ENCODE measurements around the gene SPATC1L. TPM values are rescaled to one million over a fixed set of nuclear protein-coding genes. Genes with fewer than 3 reads are reported as not detected.
A peak's percentile ranks its signal among the peaks of the same experiment; 100 is the strongest.
"Not testable (repeated sequence)": the region's sequence is repeated elsewhere in the genome, so short reads cannot be mapped to it uniquely, and the experiment has no call there.

SPATC1L gene
- total RNA-seq, 1 experiment from 2014 or later: 16.7 TPM

GRCh38 chr21:46176443-46177129 is 7.7 kb downstream of the SPATC1L start:
- H3K27me3 ChIP-seq (ENCODE audit: low read length); H3K79me2 ChIP-seq (ENCODE audit: low read length); H3K36me3 ChIP-seq (ENCODE audit: insufficient read depth, low read length); H4K20me1 ChIP-seq (ENCODE audit: insufficient read depth, low read depth, low read length); H3K9me2 ChIP-seq (replicated peaks; ENCODE audit: insufficient read depth, low read length); H3K9me3 ChIP-seq (ENCODE audit: low read length); H3K27ac ChIP-seq (ENCODE audit: low read length); H3K4me3 ChIP-seq (ENCODE audit: low read length); H3K9ac ChIP-seq (ENCODE audit: low read length); H3K4me2 ChIP-seq (ENCODE audit: low read depth, low read length, poor library complexity, severe bottlenecking); DNase-seq; H2AFZ ChIP-seq (ENCODE audit: low read length): not testable (repeated sequence)
- H3K4me1 ChIP-seq (ENCODE audit: low read length): peaks cover 12% of the 10 kb centered on the region

- Histone ChIP-seq H4K20me1 (ENCODE audit: insufficient read depth, low read depth, low read length) (0 out of 2 replicates have a peak, but pooled peaks cover 4% of the 10 kb centered on the region), H3K9me2 (replicated peaks; ENCODE audit: insufficient read depth, low read length) (no peaks in the 10 kb centered on the region), H3K79me2 (ENCODE audit: low read length) (no peaks in the 10 kb centered on the region), H3K27ac (ENCODE audit: low read length) (no peak overlapping the region), H3K36me3 (ENCODE audit: insufficient read depth, low read length) (no peaks in the 10 kb centered on the region), H3K4me3 (ENCODE audit: low read length) (no peak overlapping the region), H3K27me3 (ENCODE audit: low read length) (no peaks in the 10 kb centered on the region), H3K4me1 (ENCODE audit: low read length) (peaks cover 17% of the 10 kb centered on the region), H3K4me2 (ENCODE audit: low read depth, low read length, poor library complexity, severe bottlenecking) (no peak overlapping the region), H2AFZ (ENCODE audit: low read length) (no peak overlapping the region), H3K9me3 (ENCODE audit: low read length) (no peaks in the 10 kb centered on the region), H3K9ac (ENCODE audit: low read length) (no peak overlapping the region)
- no peak for DNase-seq
These were observed 10.7 kb downstream of the SPATC1L start for GRCh38 chr21:46173573-46173972.

- H3K9ac ChIP-seq (ENCODE audit: low read length): no peak overlapping the region
These were observed 11.3 kb downstream of the SPATC1L start for GRCh38 chr21:46172863-46173528.

DNA sequence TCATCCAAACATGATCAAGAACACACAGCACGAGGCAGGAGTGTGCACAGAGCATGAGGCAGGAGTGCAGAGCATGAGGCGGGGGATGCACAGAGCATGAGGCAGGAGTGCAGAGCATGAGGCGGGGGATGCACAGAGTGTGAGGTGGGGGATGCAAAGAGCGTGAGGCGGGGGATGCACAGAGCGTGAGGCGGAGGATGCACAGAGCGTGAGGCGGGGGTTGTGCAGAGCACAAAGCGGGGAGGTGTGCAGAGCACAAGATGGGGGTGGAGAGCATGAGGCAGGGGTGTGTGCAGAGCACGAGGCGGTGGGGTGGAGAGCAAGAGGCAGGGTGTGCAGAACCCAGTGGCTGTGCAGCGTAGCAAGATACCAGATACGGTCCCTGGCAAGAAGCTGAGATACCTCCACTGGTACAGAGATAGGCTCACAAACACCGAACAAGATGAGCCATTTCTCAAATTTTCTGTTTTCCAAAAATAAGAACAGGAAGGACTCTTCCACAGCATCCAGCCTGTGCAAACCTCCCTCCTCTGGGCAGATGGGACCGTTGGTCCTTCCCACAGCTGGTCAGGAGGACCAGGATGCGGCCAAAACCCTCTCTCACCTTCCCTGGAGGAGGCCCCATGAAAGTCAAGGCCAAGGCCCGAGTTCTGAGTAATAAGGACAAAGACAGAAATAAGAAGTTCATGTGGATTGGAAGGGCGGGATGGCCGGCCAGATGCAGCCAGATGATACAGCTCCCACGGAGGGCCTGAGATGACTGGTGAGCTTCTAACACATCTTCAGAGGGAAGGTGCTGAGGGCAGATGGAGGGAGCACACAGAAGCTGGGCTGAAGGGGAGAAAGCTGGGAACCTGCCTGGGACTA is 12.0 kb downstream of the SPATC1L start:
- Histone ChIP-seq H3K9me3 (ENCODE audit: low read length) (no peaks in the 10 kb centered on the region), H2AFZ (ENCODE audit: low read length) (no peak overlapping the region), H3K27me3 (ENCODE audit: low read length) (no peaks in the 10 kb centered on the region), H3K9me2 (replicated peaks; ENCODE audit: insufficient read depth, low read length) (no peaks in the 10 kb centered on the region), H3K9ac (ENCODE audit: low read length) (peak overlapping the region; percentile 23; the same call in 1 of the 2 replicates), H4K20me1 (ENCODE audit: insufficient read depth, low read depth, low read length) (0 out of 2 replicates have a peak, but pooled peaks cover 4% of the 10 kb centered on the region), H3K79me2 (ENCODE audit: low read length) (no peaks in the 10 kb centered on the region), H3K36me3 (ENCODE audit: insufficient read depth, low read length) (no peaks in the 10 kb centered on the region), H3K27ac (ENCODE audit: low read length) (no peak overlapping the region), H3K4me1 (ENCODE audit: low read length) (peaks cover 17% of the 10 kb centered on the region), H3K4me2 (ENCODE audit: low read depth, low read length, poor library complexity, severe bottlenecking) (peak overlapping the region; percentile 21), H3K4me3 (ENCODE audit: low read length) (no peak overlapping the region; the same call in 1 of the 2 replicates)
- peak; percentile 85 for DNase-seq

More at GRCh38 chr21:46172863-46173528, 11.3 kb downstream of the SPATC1L start:
- H4K20me1 ChIP-seq (ENCODE audit: insufficient read depth, low read depth, low read length): 0 out of 2 replicates have a peak, but pooled peaks cover 4% of the 10 kb centered on the region
- DNase-seq: no peak
- no peak overlapping the region for H3K4me3 ChIP-seq (ENCODE audit: low read length)
- H3K27ac ChIP-seq (ENCODE audit: low read length): no peak overlapping the region
- no peaks in the 10 kb centered on the region for H3K9me3 ChIP-seq (ENCODE audit: low read length)
- H3K27me3 ChIP-seq (ENCODE audit: low read length): no peaks in the 10 kb centered on the region
- no peaks in the 10 kb centered on the region for H3K9me2 ChIP-seq (replicated peaks; ENCODE audit: insufficient read depth, low read length)
- H3K4me2 ChIP-seq (ENCODE audit: low read depth, low read length, poor library complexity, severe bottlenecking): no peak overlapping the region
- no peak overlapping the region for H2AFZ ChIP-seq (ENCODE audit: low read length)
- no peaks in the 10 kb centered on the region for H3K79me2 ChIP-seq (ENCODE audit: low read length)
- no peaks in the 10 kb centered on the region for H3K36me3 ChIP-seq (ENCODE audit: insufficient read depth, low read length)
- H3K4me1 ChIP-seq (ENCODE audit: low read length): peaks cover 17% of the 10 kb centered on the region

- H3K27ac ChIP-seq (ENCODE audit: low read length): no peak overlapping the region
- no peak overlapping the region for H3K9ac ChIP-seq (ENCODE audit: low read length)
- peak overlapping the region; percentile 21 for H3K4me2 ChIP-seq (ENCODE audit: low read depth, low read length, poor library complexity, severe bottlenecking)
- no peaks in the 10 kb centered on the region for H3K9me2 ChIP-seq (replicated peaks; ENCODE audit: insufficient read depth, low read length)
- H2AFZ ChIP-seq (ENCODE audit: low read length): no peak overlapping the region
- H3K36me3 ChIP-seq (ENCODE audit: insufficient read depth, low read length): no peaks in the 10 kb centered on the region
- no peaks in the 10 kb centered on the region for H3K79me2 ChIP-seq (ENCODE audit: low read length)
- no peaks in the 10 kb centered on the region for H3K27me3 ChIP-seq (ENCODE audit: low read length)
- H3K9me3 ChIP-seq (ENCODE audit: low read length): no peaks in the 10 kb centered on the region
- 0 out of 2 replicates have a peak, but pooled peaks cover 4% of the 10 kb centered on the region for H4K20me1 ChIP-seq (ENCODE audit: insufficient read depth, low read depth, low read length)
- no peak for DNase-seq
- H3K4me1 ChIP-seq (ENCODE audit: low read length): peaks cover 17% of the 10 kb centered on the region
- no peak overlapping the region for H3K4me3 ChIP-seq (ENCODE audit: low read length)
These were observed 12.7 kb downstream of the SPATC1L start for GRCh38 chr21:46171585-46171984.

- H3K4me1 ChIP-seq (ENCODE audit: low read length): peaks cover 17% of the 10 kb centered on the region
- not testable (repeated sequence) for H3K9me3 ChIP-seq (ENCODE audit: low read length); H3K4me2 ChIP-seq (ENCODE audit: low read depth, low read length, poor library complexity, severe bottlenecking); H3K36me3 ChIP-seq (ENCODE audit: insufficient read depth, low read length); DNase-seq; H4K20me1 ChIP-seq (ENCODE audit: insufficient read depth, low read depth, low read length); H3K79me2 ChIP-seq (ENCODE audit: low read length); H3K9me2 ChIP-seq (replicated peaks; ENCODE audit: insufficient read depth, low read length); H3K9ac ChIP-seq (ENCODE audit: low read length); H3K27me3 ChIP-seq (ENCODE audit: low read length); H2AFZ ChIP-seq (ENCODE audit: low read length); H3K27ac ChIP-seq (ENCODE audit: low read length); H3K4me3 ChIP-seq (ENCODE audit: low read length)
These were observed 13.6 kb downstream of the SPATC1L start for GRCh38 chr21:46170436-46171193.

DNA sequence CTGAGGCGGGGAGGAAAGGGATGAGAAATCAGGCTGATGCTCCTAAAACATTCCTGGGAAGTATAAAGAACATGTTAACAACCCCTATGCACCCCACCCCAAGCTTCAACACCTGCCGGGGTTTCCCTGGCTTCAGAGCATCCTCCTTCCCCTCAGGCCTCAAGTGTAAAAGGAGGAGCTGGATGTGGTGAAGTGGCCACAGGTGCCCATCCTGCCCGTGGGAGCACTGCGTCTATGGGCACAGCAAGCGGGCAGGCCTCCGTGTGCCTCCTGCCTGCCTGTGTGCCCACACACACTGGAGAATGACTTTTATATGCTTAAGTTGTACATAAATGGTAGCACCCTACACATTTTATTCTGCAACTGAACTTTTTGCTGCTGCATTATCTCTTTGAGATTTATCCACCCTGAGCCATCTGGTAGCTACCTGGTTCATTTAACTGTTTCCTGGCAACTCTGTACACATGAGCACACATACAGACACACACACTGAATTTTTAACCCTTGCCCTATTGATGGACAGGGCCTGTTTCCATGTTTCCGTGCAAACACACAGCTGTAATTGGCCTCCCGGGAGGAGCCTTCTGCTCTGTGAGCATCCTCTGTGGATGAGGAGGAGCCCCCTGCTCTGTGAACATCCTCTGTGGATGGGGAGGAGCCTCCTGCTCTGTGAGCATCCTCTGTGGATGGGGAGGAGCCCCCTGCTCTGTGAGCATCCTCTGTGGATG is 15.4 kb downstream of the SPATC1L start:
- Histone ChIP-seq H4K20me1 (ENCODE audit: insufficient read depth, low read depth, low read length) (no peaks in the 10 kb centered on the region), H3K4me3 (ENCODE audit: low read length) (no peak overlapping the region), H3K9me2 (replicated peaks; ENCODE audit: insufficient read depth, low read length) (no peaks in the 10 kb centered on the region), H3K9ac (ENCODE audit: low read length) (no peak overlapping the region), H3K4me1 (ENCODE audit: low read length) (peaks cover 17% of the 10 kb centered on the region), H3K36me3 (ENCODE audit: insufficient read depth, low read length) (no peaks in the 10 kb centered on the region), H3K79me2 (ENCODE audit: low read length) (no peaks in the 10 kb centered on the region), H3K9me3 (ENCODE audit: low read length) (no peaks in the 10 kb centered on the region), H3K4me2 (ENCODE audit: low read depth, low read length, poor library complexity, severe bottlenecking) (no peak overlapping the region), H2AFZ (ENCODE audit: low read length) (no peak overlapping the region), H3K27ac (ENCODE audit: low read length) (no peak overlapping the region), H3K27me3 (ENCODE audit: low read length) (no peaks in the 10 kb centered on the region)
- peak; percentile 52 for DNase-seq
